ENCODE results near the gene SMCP. TPM values are rescaled to one million over a fixed set of nuclear protein-coding genes. Genes with fewer than 3 reads are reported as not detected.

The SMCP gene
- total RNA-seq, 1 donor, result not detected

DNA sequence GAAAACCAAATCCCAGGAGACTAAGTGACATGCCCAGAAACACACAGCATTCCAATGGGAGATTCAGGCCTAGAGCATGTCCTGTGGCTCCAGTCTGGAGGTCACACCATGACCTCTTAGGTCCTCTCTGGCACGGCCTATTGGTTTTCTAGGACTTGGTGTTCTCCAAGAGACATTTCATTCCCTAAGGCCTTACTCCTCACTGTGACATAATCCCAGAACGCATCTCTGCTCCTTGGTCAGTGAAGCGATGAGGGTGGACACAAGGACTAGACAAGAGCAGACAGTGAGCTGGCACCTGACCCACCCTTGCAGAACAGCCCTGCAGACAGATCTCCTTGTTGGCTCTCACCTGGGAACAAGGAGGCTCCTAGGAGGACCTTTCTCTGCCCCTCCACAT is 31.1 kb downstream of the SMCP start:
- no peaks in the 10 kb centered on the region for H3K79me2 ChIP-seq (ENCODE audit: insufficient read depth, low read length)
- H3K27ac ChIP-seq (ENCODE audit: low read depth, low read length), result no peak overlapping the region
- H3K36me3 ChIP-seq (ENCODE audit: insufficient read depth, low read length), result no peaks in the 10 kb centered on the region
- TF ChIP-seq, protein P1, sequence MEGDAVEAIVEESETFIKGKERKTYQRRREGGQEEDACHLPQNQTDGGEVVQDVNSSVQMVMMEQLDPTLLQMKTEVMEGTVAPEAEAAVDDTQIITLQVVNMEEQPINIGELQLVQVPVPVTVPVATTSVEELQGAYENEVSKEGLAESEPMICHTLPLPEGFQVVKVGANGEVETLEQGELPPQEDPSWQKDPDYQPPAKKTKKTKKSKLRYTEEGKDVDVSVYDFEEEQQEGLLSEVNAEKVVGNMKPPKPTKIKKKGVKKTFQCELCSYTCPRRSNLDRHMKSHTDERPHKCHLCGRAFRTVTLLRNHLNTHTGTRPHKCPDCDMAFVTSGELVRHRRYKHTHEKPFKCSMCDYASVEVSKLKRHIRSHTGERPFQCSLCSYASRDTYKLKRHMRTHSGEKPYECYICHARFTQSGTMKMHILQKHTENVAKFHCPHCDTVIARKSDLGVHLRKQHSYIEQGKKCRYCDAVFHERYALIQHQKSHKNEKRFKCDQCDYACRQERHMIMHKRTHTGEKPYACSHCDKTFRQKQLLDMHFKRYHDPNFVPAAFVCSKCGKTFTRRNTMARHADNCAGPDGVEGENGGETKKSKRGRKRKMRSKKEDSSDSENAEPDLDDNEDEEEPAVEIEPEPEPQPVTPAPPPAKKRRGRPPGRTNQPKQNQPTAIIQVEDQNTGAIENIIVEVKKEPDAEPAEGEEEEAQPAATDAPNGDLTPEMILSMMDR (IDR thresholded peaks at IDR 0.05; ENCODE audit: extremely low read depth, low read depth, low read length), result no peak
- H2AFZ ChIP-seq (ENCODE audit: low read length), result no peak overlapping the region
- H3K4me2 ChIP-seq (ENCODE audit: insufficient read depth, low read length), result no peak overlapping the region
- DNase-seq (ENCODE audit: insufficient read length, low spot score, missing footprints), result no peak
- no peaks in the 10 kb centered on the region for H4K20me1 ChIP-seq (ENCODE audit: insufficient read depth, low read length)
- no peak overlapping the region for H3K4me3 ChIP-seq (ENCODE audit: insufficient read depth, low read length)
- peaks cover 13% of the 10 kb centered on the region for H3K27me3 ChIP-seq (ENCODE audit: insufficient read depth, low read length)
- H3K9me3 ChIP-seq (ENCODE audit: low read depth, low read length), result no peaks in the 10 kb centered on the region
- H3K4me1 ChIP-seq (ENCODE audit: insufficient read depth, low read length), result peaks cover 15% of the 10 kb centered on the region

DNA sequence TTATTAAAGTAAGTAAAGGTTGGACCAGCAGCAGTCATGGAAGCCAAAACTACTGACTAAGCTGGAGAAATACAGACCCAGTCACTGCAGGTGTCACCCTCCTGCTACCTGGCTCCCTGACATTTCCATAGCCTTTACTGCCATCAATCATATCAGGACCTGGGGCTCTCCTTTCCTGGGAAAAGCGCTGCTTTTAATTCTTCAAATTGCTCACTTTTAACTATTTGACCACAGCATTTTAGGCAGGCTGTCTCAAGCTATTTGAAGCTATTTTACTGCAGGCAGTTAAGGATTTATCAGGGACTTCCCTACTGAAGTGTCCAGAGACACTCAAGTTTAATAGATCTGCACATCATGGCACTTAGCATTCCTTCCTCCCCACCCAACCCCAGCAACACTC is 34.3 kb downstream of the SMCP start:
- DNase-seq (ENCODE audit: insufficient read length, low spot score, missing footprints), result no peak
- TF ChIP-seq, protein P1 (IDR thresholded peaks at IDR 0.05; ENCODE audit: extremely low read depth, low read depth, low read length), result no peak
- Histone ChIP-seq H3K79me2 (ENCODE audit: insufficient read depth, low read length) (no peaks in the 10 kb centered on the region), H3K27ac (ENCODE audit: low read depth, low read length) (no peak overlapping the region), H3K27me3 (ENCODE audit: insufficient read depth, low read length) (peaks cover 13% of the 10 kb centered on the region), H2AFZ (ENCODE audit: low read length) (no peak overlapping the region), H3K4me1 (ENCODE audit: insufficient read depth, low read length) (peaks cover 3% of the 10 kb centered on the region), H3K4me3 (ENCODE audit: insufficient read depth, low read length) (no peak overlapping the region), H3K36me3 (ENCODE audit: insufficient read depth, low read length) (no peaks in the 10 kb centered on the region), H3K9me3 (ENCODE audit: low read depth, low read length) (no peaks in the 10 kb centered on the region), H4K20me1 (ENCODE audit: insufficient read depth, low read length) (no peaks in the 10 kb centered on the region), H3K4me2 (ENCODE audit: insufficient read depth, low read length) (no peak overlapping the region)

DNA sequence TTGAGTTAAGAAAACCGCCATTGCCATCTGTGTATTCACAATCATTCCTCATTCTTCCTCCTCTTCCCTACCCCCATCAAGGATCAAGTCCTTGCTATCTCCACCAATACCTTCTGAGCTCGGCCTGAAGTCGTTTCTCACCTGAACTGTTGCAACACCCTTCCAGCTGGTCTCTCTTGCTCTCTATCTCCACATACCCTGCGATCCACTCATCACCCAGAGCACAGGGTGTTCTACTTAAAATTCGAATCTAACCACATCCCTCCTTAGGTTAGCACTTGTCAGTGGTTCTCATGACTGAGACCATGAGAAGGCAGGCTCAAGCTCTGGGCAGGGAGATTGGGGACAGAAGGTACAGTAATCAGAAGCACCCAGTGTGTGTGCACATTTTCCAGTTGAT is 34.8 kb downstream of the SMCP start:
- no peak overlapping the region for H3K27ac ChIP-seq (ENCODE audit: low read depth, low read length)
- TF ChIP-seq, protein P1 (IDR thresholded peaks at IDR 0.05; ENCODE audit: extremely low read depth, low read depth, low read length), result no peak
- no peak for DNase-seq (ENCODE audit: insufficient read length, low spot score, missing footprints)
- H3K9me3 ChIP-seq (ENCODE audit: low read depth, low read length), result no peaks in the 10 kb centered on the region
- H3K79me2 ChIP-seq (ENCODE audit: insufficient read depth, low read length), result no peaks in the 10 kb centered on the region
- no peaks in the 10 kb centered on the region for H3K36me3 ChIP-seq (ENCODE audit: insufficient read depth, low read length)
- no peaks in the 10 kb centered on the region for H4K20me1 ChIP-seq (ENCODE audit: insufficient read depth, low read length)
- peaks cover 13% of the 10 kb centered on the region for H3K27me3 ChIP-seq (ENCODE audit: insufficient read depth, low read length)
- peaks cover 3% of the 10 kb centered on the region for H3K4me1 ChIP-seq (ENCODE audit: insufficient read depth, low read length)
- no peak overlapping the region for H3K4me3 ChIP-seq (ENCODE audit: insufficient read depth, low read length)
- no peak overlapping the region for H3K4me2 ChIP-seq (ENCODE audit: insufficient read depth, low read length)
- H2AFZ ChIP-seq (ENCODE audit: low read length), result no peak overlapping the region

DNA sequence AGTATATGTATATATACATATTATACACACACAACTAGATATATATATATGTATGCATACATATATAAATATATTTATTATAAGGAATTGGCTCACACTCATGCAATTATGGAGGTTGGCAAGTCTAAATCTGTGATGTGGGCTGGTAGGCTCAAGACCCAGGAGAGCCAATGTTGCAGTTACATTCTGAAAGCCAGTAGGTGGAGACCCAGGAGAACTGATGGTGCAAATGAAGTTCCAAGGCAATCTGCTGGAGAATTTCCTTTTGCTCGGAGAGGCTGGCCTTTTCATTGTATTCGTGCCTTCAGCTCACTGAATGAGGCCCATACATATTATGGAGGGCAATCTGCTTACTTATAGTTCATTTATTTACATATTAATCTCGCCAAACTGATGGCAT is 39.7 kb downstream of the SMCP start:
- no peak overlapping the region for H3K4me3 ChIP-seq (ENCODE audit: insufficient read depth, low read length)
- no peaks in the 10 kb centered on the region for H3K4me1 ChIP-seq (ENCODE audit: insufficient read depth, low read length)
- no peaks in the 10 kb centered on the region for H3K79me2 ChIP-seq (ENCODE audit: insufficient read depth, low read length)
- H3K27me3 ChIP-seq (ENCODE audit: insufficient read depth, low read length), result no peaks in the 10 kb centered on the region
- no peak for DNase-seq (ENCODE audit: insufficient read length, low spot score, missing footprints)
- H3K4me2 ChIP-seq (ENCODE audit: insufficient read depth, low read length), result no peak overlapping the region
- TF ChIP-seq, protein P1 (IDR thresholded peaks at IDR 0.05; ENCODE audit: extremely low read depth, low read depth, low read length), result peak; percentile 33
- no peak overlapping the region for H3K27ac ChIP-seq (ENCODE audit: low read depth, low read length)
- no peak overlapping the region for H2AFZ ChIP-seq (ENCODE audit: low read length)
- H4K20me1 ChIP-seq (ENCODE audit: insufficient read depth, low read length), result no peaks in the 10 kb centered on the region
- H3K36me3 ChIP-seq (ENCODE audit: insufficient read depth, low read length), result no peaks in the 10 kb centered on the region
- no peaks in the 10 kb centered on the region for H3K9me3 ChIP-seq (ENCODE audit: low read depth, low read length)
